Retinal pigment epithelial cell (primary cell): ENCODE measurements around the gene GAMT.

Source experiments
- DNase-seq: peaks from one replicate; pipeline ENCODE4 v3.0.0-alpha.2; 2010; ENCODE audit warnings: low read depth
- H3K4me3 ChIP-seq: 2 replicates; pipeline ENCODE4 v1.5.1; 2011; ENCODE audit warnings: mild to moderate bottlenecking, low read length, control low read depth, moderate library complexity
- TF ChIP-seq, protein P1 (sequence below): conservative IDR thresholded peaks from 2 replicates; pipeline ENCODE4 v1.5.1; 2011; ENCODE audit warnings: low read depth, low read length, control low read depth, inconsistent platforms

The GAMT gene

DNA sequence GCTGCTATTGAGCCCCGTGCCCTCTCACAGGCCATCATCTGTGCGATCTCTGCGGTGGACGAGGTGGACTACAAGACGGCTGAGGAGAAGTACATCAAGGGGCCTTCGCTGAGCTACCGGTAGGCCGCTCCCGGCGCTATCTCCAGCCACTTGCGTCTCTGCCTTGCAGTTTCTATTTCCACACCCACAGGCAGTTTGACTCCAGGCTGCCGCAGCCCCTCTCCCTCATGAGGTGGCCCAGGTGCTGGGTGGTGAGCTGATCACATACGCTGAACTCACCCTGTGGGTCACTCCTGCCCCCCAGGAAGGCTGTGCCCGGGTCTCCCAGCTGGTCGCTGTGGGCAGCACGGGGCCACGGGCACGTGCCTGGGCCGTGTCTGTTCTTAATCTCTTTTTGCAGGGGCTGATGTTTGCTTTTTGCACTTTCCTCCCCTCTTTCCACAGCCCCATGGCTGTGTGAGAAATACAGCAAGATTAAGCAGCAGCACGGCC, 28.3 kb downstream of the GAMT start:
- no peak overlapping the region for H3K4me3 ChIP-seq
- TF ChIP-seq, protein P1, sequence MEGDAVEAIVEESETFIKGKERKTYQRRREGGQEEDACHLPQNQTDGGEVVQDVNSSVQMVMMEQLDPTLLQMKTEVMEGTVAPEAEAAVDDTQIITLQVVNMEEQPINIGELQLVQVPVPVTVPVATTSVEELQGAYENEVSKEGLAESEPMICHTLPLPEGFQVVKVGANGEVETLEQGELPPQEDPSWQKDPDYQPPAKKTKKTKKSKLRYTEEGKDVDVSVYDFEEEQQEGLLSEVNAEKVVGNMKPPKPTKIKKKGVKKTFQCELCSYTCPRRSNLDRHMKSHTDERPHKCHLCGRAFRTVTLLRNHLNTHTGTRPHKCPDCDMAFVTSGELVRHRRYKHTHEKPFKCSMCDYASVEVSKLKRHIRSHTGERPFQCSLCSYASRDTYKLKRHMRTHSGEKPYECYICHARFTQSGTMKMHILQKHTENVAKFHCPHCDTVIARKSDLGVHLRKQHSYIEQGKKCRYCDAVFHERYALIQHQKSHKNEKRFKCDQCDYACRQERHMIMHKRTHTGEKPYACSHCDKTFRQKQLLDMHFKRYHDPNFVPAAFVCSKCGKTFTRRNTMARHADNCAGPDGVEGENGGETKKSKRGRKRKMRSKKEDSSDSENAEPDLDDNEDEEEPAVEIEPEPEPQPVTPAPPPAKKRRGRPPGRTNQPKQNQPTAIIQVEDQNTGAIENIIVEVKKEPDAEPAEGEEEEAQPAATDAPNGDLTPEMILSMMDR, result no peak
- no peak for DNase-seq

DNA sequence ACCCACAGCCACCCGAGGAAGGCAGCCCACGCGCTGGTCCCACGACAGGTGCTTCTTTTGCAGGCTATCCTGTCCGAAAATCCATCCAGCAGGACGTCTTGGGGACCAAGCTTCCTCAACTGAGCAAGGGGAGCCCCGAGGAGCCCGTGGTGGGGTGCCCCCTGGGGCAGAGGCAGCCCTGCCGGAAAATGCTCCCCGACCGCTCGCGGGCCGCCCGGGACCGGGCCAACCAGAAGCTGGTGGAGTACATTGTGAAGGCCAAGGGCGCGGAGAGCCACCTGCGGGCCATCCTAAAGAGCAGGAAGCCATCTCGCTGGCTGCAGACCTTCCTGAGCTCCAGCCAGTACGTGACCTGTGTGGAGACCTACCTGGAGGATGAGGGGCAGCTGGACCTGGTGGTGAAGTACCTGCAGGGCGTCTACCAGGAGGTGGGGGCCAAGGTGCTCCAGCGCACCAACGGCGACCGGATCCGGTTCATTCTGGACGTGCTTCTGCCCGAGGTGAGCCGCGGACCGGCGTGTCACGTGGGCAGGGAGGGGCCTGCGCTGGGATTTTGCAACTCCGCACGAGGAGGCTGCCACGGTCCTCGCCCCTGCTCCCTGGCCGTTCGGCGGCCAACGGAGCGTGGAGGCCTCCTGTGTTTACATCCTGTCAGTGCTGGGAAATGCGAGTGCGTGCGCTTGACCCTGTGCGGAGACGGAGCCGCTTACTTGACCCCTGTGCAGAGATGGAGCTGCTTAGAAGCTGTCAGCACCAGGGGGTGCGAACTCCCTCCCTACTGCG, 30.6 kb downstream of the GAMT start:
- TF ChIP-seq, protein P1, result no peak
- no peak overlapping the region for H3K4me3 ChIP-seq
- no peak for DNase-seq

DNA sequence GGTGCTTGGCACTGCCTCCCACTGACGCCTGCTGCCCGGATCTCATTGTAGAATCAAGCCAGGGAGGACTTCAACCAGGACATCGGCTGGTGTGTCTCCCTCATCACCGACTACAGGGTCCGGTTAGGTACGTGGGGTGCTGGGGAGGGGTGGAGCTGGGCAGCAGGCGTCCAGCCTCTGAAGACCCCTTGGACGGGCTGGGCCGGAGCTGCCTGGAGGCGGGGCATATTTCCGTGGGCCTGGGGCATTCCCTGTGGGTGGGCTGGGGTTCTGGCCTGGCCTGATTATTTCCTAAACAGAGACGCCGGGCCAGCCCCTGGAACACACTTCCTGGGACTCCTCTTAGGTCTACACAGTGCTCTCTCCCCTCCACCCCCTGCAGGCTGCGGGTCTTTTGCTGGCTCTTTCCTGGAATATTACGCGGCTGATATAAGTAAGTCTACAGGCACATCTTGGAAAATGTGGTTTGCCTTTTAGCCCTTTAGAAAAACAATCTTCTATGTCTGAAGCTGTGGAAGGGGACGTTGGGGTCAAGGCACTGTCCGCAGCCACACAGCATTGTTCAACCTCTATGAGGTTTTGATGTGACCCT, 32.0 kb downstream of the GAMT start:
- TF ChIP-seq, protein P1, result no peak
- no peak for DNase-seq
- no peak overlapping the region for H3K4me3 ChIP-seq

DNA sequence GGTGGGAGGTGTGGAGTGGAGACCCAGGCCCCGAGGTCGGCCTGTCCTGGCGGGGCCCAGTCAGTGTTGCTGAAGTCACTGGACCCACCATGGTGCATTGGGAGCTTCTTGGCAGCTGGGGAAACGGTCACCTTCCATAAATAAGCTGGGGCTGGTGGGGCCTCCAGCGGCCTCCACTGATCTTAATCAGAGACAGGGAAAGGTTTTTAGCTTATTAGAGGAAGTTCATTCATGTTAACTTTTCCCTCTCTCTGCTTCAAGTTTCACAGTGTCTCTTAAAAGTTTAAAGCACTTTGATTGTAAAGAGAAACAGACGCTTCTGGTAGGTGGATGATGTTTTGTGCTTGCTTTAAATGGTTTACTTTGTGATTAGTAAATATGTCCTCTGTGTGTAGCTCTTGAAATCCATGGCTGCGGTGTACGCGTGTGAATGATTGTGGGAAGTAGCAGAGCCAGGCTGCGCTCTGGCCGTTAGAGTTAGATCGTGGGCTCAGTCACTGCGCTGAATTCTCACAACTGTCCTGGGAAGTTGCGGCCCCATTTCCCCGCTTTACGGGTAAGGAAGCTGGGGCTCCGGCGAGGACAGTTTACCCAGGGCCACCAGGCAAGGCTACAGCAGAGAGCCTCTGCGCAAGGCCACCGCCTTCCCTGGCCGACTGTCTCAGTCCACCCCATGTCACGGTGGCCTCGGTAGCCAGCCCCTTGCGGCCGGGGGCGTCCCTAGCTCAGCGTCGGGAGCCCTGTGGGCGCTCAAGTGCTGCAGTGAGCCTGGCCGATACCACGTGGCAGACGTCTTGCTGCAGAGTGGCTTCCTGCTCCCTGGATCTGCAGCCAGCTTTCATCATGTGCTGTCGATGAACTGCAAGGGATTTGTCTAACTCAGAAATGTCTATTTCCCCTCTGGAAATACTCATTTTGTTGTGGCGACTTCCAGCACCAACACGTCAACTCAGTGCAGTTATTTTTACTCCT, 34.2 kb downstream of the GAMT start:
- DNase-seq, result no peak
- no peak overlapping the region for H3K4me3 ChIP-seq
- TF ChIP-seq, protein P1, result no peak

DNA sequence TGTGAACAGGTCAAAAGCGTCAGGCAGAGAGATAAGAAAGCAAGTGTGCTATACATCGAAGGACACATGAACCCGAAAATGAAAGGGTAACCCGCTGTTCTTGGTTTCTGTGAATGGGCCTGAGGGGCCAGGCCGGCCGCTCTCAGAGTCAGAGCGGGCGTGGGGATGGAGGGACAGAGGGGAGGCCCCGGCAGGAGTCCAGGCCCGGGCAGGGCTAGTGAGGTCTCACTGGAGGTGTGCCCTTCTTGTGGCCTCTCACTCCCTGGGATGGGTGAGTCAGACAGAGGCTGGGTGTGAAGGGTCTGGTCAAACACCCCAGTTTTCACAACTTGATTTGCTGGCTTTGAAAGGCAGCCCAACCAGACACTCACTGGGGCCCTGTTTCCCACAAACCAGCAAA, 35.0 kb downstream of the GAMT start:
- TF ChIP-seq, protein P1, result no peak
- H3K4me3 ChIP-seq, result no peak overlapping the region
- no peak for DNase-seq

DNA sequence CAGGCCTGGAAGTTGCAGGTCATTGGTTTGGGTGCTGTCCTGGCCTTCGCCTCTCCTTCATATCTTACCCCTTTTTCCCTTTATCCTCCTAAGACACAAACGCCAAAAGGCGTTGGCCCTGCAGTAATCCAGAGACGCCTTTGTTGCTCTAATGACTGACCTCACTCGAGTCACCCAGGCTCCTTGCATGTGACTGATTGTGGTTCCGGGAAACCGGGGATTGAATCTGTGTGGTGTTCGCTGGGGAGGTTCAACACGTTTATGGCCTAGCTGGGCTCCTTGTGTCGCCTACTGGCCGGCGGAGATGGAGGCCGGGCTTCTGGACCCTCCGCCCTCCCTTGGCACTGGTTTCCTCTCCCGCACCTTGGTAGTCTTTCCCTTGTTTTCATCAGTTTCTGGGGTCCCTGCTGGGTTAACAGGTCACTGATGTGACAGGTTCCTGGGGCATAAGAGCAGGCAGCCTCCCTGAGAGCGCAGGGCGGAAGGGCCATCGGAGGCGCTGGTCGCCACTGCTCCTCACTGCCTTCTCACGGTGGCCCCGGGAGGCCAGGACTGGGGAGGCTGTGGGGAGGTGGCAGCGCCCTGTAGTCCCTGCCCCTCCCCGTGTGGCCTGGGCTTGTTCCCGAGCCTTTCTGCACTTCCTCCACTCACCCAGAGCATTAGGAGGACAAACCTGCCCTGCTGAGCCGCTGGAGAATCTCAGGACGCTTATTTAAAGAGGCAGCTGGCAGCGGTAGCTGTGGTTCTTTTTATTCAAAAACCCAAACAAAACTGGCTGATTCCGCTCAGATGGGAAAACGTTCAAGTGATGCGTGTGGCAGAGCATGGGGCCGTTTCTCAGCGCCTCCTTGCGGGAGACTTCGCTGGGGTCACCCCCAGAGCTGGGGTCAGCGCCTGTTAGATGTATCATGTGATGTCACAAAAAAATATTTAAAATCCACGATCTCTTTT, 35.7 kb downstream of the GAMT start:
- TF ChIP-seq, protein P1, result peak; percentile 14
- no peak overlapping the region for H3K4me3 ChIP-seq
- no peak for DNase-seq
